Thyroid gland (tissue), 4 donors: Measurements from ENCODE around the gene SH3BGRL3. TPM values are rescaled to one million over a fixed set of nuclear protein-coding genes. Genes with fewer than 3 reads are reported as not detected.

ENCODE experiments used
- DNase-seq, 2 donors: peaks; one replicate each; pipeline ENCODE4 v3.0.0-alpha.2; 2019
- H3K27ac ChIP-seq, 3 donors: fragments of 200-600 bp; sonication (generic); 1 replicate in 2 of 3; 2 replicates in 1 of 3; pipeline ENCODE4 v1.5.1; 2016 to 2019; ENCODE audit warnings: mild to moderate bottlenecking in 1 of 3, moderate library complexity in 1 of 3
- H3K27me3 ChIP-seq: fragments of 200-600 bp; sonication (generic); one replicate; pipeline ENCODE4 v1.5.1; 2019
- H3K36me3 ChIP-seq, 2 donors: fragments of 200-600 bp; sonication (generic); one replicate each; pipeline ENCODE4 v1.5.1; 2016 to 2019
- H3K4me1 ChIP-seq, 2 donors: fragments of 200-600 bp; sonication (generic); one replicate each; pipeline ENCODE4 v1.5.1; 2017 to 2019
- H3K4me3 ChIP-seq, 3 donors: fragments of 200-600 bp; sonication (generic); replicated peaks in 1 of 3; 1 replicate in 2 of 3; 2 replicates in 1 of 3; pipeline ENCODE4 v1.5.1; 2016; ENCODE audit warnings: mild to moderate bottlenecking in 1 of 3
- H3K9me3 ChIP-seq: fragments of 200-600 bp; sonication (generic); one replicate; pipeline ENCODE4 v1.5.1; 2017
- CTCF ChIP-seq, 6 experiments: fragments of 200-600 bp in 3 of 6; fragments of 450-650 bp in 3 of 6; sonication (generic) in 3 of 6; IDR thresholded peaks; one replicate each; pipeline ENCODE4 v1.5.1; 2016 to 2019; ENCODE audit warnings: antibody characterized with exemption in 6 of 6, mild to moderate bottlenecking in 2 of 6, inconsistent platforms in 1 of 6, moderate library complexity in 1 of 6
- POLR2A ChIP-seq, 2 donors: fragments of 450-650 bp; IDR thresholded peaks; one replicate each; pipeline ENCODE4 v1.6.1; 2017; ENCODE audit warnings: antibody characterized with exemption in 2 of 2, mild to moderate bottlenecking in 2 of 2, moderate library complexity in 1 of 2
- WGBS, 2 donors: methylation state at CpG; one replicate each; pipeline ENCODE4 v1.1.5; 2017; 5-methylcytosine and 5-hydroxymethylcytosine counted together
- intact Hi-C: fragments of 100-400 bp; cut with DNase I; formaldehyde crosslinking; loops from one replicate; pipeline ENCODE4 v1.15.1; 2023
- total RNA-seq, 4 donors: library from RNA; depleted of rRNA; stranded (reverse); fragments of >200 nt; gene quantifications; one replicate each; pipeline ENCODE4 v1.2.3, GENCODE V29; 2016

SH3BGRL3 gene
- total RNA-seq, 4 donors from 2014 or later = 18.8 to 58.2 (median 37.4) TPM

GRCh38 chr1:26297791-26298124, 17.9 kb downstream of the SH3BGRL3 start:
- no peaks in the 10 kb centered on the region for H3K27me3 ChIP-seq
- intact Hi-C loops = no loop called here
- WGBS, 2 donors = 78 to 81% methylated on average over 6 of the region's 6 CpGs
- no peak for DNase-seq
- no peaks in the 10 kb centered on the region for H3K9me3 ChIP-seq
- H3K36me3 ChIP-seq = no peaks in the 10 kb centered on the region
- H3K4me1 ChIP-seq = no peaks in the 10 kb centered on the region
- no peak overlapping the region for H3K4me3 ChIP-seq
- H3K27ac ChIP-seq = no peak overlapping the region
- TF ChIP-seq CTCF (IDR thresholded peaks at IDR 0.05) = no peak
- TF ChIP-seq POLR2A (IDR thresholded peaks at IDR 0.05) = no peak

- Histone ChIP-seq H3K9me3 (no peaks in the 10 kb centered on the region), H3K36me3 (no peaks in the 10 kb centered on the region), H3K27ac (no peak overlapping the region), H3K4me3 (no peak overlapping the region), H3K4me1 (peaks cover 5% of the 10 kb centered on the region in 2 donors), H3K27me3 (no peaks in the 10 kb centered on the region)
- intact Hi-C loops = no loop called here
- TF ChIP-seq POLR2A (IDR thresholded peaks at IDR 0.05) = no peak
- TF ChIP-seq CTCF (IDR thresholded peaks at IDR 0.05) = no peak
- DNase-seq = no peak
- 82 to 92% methylated on average over 8 to 11 of the region's 11 CpGs for WGBS, 2 donors
These were observed 20.8 kb downstream of the SH3BGRL3 start for GRCh38 chr1:26300578-26301275.

DNA sequence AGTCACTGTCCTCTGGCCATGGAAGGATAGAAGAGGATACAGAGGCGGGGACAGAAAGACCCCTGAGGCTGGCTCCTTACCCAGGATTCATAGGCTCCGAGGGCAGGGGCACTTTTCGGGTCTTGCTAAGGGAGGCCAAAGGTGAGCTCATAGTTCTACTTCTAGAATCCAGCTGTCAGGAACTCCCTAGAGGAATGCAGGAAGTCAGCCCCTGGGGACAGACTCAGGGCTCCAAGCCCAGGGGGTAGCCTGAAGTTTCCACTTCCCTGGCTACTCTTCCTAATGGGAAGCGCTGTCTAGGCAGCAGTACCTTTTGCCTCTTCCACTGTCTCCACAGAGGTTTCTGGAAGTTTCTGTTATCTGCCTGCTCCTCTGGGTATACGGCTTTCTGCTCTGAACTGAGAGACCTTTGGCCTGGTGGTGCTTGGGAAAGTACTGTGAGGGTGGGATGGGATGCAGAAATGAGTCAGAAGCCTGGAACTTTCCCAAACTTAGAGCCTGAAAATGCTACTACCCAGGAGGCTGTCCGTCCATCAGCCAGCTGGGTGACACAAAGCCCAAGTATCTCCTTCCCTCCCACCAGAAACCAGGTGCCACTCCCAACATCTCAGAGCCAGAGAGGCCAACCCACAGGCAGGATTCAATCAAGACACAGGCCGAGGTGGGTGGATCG, 23.0 kb downstream of the SH3BGRL3 start:
- Histone ChIP-seq H3K27ac (no peak overlapping the region), H3K4me3 (no peak overlapping the region), H3K9me3 (no peaks in the 10 kb centered on the region), H3K36me3 (no peaks in the 10 kb centered on the region), H3K4me1 (peaks cover 10 to 11% of the 10 kb centered on the region in 2 donors), H3K27me3 (no peaks in the 10 kb centered on the region)
- TF ChIP-seq POLR2A (IDR thresholded peaks at IDR 0.05) = no peak
- no peak for TF ChIP-seq CTCF (IDR thresholded peaks at IDR 0.05)
- intact Hi-C loops = no loop called here
- DNase-seq = no peak
- 73 to 91% methylated on average over 6 to 8 of the region's 8 CpGs for WGBS, 2 donors

- Histone ChIP-seq H3K27me3 (no peaks in the 10 kb centered on the region), H3K27ac (no peak overlapping the region), H3K9me3 (no peaks in the 10 kb centered on the region), H3K4me3 (peak overlapping the region; percentile 34 to 81 (median 56)), H3K4me1 (peaks cover 10 to 11% of the 10 kb centered on the region in 2 donors), H3K36me3 (no peaks in the 10 kb centered on the region)
- intact Hi-C loops = no loop called here
- TF ChIP-seq POLR2A (IDR thresholded peaks at IDR 0.05) (no peak), CTCF (IDR thresholded peaks at IDR 0.05) (no peak)
- 21 to 29% methylated on average over 8 of the region's 8 CpGs for WGBS, 2 donors
- DNase-seq = no peak
These were observed 25.9 kb downstream of the SH3BGRL3 start for GRCh38 chr1:26305667-26306289.
